ENCODE measurements around the gene WDFY1.

The WDFY1 gene

DNA sequence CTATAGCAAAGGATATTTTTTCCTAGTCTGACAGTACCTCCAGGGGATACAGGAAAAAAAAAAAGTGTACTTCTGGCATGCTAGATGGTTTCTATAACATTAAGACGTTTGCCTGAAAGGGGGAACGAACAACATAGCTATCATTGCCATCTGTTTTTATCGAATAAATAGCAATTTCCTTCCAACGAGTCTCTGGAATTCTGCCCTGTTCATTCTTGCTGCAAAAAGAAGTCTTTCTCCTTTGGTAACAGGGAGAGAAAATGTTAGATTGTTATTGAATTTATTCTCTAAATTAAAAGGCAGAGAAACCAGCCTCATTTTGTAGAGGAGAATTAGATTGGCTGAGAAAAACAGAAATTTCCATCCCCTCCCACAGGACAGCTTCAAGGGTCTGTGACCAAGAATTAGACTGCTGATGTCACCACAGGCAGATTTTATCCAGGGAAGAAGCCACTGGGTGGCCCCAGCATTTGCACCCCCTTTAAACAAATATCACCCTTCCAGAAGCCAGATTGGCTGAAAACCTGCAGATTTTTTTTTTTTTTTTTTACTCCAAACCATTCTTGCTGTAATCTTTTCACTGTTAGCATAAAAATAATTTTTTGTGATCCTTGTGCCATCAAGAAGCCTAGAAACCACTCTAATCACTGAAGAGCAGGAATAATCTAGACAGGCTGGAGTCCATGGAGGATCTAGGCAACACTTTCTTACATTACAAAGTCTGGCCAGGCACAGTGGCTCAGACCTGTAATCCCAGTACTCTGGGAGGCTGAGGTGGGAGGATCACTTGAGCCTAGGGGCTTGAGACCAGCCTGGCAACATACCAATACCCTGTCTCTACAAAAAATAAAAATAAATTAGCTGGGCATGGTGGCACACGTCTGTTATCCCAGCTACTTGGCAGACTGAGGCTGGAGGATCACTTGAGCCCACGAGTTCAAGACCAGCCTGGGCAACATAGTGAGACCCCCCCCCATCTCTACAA lies 12.0 kb downstream of the WDFY1 start:
- in situ Hi-C loops (cut with HindIII; ENCODE audit: low sequenced_read_pairs): no loop called here

DNA sequence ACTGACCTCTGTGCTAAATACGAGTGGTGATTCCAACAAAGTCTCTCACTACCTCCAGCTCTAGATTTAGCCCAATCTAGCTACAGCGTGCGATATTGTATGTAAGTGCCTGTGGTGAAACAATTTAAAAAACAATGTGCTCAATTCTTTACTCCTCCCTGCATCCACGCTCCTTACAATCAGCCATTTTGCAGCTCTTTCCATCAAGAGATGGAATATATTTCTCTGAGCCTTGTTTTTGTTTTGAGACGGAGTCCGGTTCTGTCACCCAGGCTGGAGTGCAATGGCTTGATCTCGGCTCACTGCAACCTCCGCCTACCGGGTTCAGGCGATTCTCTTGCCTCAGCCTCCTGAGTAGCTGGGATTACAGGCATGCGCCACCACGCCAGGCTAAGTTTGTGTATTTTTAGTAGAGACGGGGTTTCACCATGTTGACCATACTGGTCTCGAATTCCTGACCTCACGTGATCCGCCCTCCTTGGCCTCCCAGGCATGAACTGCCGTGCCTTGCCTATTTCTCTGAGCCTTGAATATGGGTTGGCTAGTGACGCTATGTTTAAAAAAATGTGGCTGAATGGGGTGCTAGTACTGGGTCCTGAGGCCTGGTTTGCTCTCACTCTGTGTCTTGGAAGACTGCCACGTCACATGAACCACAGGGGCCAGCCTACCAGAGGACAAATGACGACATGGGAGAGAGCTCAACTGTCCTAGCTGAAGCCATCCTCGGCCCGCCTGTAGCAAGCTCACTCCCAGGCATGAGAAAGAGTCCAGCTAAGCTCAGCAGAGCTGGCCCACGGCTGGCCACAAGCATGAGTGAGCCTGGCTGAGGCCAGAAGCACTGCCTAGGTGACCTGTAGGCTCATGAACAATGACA lies 14.8 kb downstream of the WDFY1 start:
- in situ Hi-C loops (cut with HindIII; ENCODE audit: low sequenced_read_pairs): no loop called here

DNA sequence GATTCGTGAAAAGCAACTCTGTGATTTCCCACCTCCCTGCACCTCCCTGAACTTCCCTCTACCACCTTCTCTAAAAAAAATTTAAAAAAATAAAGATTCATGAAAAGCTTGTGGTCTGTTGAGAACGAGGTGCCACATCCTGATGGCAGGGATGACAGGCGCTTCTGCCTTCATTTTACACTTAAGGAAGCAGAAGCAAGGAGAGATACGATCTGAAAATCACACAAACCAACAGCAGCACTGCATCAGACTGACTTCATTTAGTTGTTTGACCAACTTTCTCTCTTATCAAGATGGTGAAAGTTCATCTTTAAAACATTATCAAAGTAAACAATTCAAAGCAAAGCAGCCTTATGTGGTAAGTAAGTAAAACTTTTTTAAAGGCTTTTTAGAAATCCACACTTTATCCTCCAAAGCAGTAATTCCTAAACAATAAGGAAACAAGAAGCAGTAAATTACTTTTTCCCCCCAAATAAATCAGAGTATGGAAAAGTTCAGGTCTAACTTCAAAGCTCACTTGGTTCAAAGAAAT lies 15.5 kb downstream of the WDFY1 start:
- in situ Hi-C loops (cut with HindIII; ENCODE audit: low sequenced_read_pairs): no loop called here

DNA sequence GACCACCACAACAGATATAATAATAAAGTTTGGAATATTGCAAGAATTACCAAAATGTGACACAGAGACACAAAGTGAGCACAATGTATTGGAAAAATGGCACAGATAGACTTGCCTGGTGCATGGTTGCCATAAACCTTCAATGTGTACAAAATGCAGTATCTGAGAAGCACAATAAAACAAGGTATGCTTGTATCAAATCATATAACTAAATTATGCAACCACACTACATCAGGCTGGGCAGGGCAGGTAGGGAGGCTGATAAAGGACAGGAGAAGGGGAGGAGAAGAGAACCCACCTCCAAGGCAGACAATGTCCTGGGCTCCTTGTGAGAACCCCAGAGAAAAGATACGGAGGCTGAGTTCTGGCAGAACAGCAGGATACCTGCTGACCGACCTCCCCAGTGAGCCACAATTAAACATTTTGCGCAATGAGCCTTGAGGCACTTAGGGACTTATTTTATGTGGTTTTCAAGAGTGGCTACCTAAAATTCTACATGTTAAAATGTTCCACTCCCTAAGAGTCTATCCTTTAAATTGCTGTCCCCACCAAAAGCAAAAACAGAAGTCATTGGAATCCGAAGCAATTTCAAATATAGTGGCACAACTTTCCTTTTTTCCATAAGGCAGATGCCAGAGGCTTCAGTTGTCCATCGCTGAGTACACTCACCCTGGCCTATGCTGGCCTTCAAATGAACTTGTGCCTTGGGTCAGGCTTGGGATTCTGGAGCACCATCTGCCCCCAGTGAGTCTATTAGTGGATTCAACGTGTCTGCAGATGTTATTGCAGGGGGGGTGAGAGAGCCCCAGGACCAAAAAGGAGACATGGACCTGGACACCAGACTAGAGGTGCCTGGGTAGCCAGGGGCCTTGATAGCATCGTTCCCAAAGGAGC lies 16.8 kb downstream of the WDFY1 start:
- in situ Hi-C loops (cut with HindIII; ENCODE audit: low sequenced_read_pairs): no loop called here

DNA sequence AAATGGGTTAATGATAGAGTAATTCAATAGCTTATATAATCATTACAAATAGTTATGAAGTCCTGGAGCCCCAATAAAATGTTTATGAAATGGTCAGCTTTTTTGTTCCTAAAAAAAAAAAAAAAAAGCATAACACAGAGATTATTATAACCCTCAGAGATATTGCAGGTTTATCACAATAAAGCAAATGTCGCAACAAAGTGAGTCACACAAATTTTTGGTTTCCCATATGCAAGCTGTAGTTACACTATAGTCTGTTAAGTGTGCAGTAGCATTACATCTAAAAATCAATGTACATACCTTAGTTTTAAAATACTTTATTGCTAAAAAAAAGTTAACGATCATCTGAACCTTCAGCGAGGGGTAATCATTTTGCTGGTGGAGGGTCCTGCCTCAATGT lies 20.0 kb downstream of the WDFY1 start:
- in situ Hi-C loops (cut with HindIII; ENCODE audit: low sequenced_read_pairs): no loop called here

DNA sequence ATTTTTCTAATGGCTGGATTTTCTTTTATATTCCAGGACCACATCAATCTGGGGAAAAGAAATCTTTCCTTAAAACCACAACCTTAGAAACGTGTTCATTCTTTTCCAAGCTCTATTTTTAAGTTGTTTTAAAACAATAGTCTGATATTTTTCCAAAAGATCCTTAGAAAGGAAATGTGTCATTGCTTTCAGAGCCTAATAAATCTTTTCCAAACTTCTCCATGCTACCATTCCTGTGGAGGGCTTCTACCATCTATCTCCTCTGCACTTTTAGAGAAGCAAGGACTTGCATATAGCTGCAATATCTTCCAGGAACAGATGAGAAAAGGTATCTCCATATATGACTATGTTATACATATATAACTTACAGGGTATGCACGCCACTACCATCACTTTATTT lies 21.2 kb downstream of the WDFY1 start:
- in situ Hi-C loops (cut with HindIII; ENCODE audit: low sequenced_read_pairs): no loop called here

DNA sequence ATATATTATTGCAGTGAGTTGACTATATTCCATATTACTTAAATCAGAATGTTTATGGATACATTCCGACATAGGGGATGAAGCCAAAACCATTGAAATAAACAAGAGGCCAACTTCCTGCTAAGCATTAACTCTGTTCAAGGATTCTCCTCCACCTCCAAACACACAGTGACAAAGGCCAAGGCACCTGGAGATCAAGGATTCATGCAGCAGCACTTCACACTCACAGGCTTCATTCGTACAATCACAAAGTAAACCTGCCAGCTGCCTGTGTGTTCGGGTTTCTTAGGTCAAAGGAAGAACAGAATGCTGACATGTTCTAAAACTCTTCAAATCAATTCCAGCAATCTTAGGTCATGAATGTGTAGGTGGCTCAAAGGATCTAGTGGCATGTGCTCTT lies 22.8 kb downstream of the WDFY1 start:
- in situ Hi-C loops (cut with HindIII; ENCODE audit: low sequenced_read_pairs): no loop called here

DNA sequence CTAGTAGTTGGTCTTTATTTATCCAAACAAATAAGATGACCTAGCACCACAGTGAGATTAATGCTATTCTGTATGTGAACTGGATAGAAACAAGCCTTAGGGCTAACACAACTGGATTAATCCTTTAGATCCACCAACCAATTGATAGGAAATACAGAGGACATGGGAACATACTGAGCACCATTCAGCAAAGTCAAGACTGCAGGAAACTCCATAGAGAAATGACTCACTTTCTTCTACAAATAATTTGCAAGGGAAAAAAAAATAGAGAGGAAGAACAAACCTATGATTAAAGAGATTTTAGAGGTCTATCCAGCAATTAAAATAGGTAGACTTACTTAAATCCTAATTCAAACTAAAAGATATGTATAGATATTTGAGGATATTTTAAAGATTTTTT lies 23.9 kb downstream of the WDFY1 start:
- in situ Hi-C loops (cut with HindIII; ENCODE audit: low sequenced_read_pairs): no loop called here

DNA sequence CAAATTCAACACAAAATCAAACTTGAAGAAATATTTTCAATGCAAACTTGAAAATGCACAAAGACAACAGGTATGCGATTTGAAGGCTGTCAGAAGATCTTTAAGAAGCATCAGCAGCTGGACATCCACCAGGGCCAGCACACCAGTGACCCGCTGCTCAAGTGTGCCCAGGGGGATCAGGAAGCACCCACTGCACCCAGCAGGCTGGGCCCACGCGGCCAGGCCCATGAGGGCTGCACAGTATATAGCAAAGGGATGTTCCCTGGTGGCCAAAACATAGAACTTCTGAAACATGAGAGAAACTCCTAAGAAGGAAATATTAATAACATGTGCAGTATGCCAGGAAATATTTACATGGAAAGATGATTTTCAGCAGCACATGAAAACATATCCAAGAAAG lies 25.0 kb downstream of the WDFY1 start:
- in situ Hi-C loops (cut with HindIII; ENCODE audit: low sequenced_read_pairs): no loop called here

DNA sequence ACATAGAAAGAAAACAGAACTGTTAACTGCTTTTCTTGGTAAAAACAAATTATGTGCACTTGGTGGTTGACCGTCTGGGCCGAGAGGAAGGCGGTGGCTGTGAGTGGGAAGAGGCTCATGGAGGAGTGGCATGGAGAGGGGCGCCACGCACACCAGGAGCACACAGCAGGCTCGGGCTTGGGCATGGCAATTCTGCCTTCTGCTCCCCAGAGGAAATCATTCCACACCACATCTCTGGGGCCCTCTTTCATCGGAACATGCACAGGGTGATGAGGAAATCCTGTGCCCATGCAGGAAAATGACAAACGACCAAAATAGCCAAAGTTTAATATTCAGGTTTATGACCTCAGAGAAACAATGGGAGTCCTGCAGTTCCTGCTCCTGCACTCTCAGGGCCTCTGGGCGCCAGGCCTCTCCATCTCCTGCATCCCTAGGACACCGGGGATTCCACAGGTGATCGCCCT lies 26.4 kb downstream of the WDFY1 start:
- in situ Hi-C loops (cut with HindIII; ENCODE audit: low sequenced_read_pairs): no loop called here

DNA sequence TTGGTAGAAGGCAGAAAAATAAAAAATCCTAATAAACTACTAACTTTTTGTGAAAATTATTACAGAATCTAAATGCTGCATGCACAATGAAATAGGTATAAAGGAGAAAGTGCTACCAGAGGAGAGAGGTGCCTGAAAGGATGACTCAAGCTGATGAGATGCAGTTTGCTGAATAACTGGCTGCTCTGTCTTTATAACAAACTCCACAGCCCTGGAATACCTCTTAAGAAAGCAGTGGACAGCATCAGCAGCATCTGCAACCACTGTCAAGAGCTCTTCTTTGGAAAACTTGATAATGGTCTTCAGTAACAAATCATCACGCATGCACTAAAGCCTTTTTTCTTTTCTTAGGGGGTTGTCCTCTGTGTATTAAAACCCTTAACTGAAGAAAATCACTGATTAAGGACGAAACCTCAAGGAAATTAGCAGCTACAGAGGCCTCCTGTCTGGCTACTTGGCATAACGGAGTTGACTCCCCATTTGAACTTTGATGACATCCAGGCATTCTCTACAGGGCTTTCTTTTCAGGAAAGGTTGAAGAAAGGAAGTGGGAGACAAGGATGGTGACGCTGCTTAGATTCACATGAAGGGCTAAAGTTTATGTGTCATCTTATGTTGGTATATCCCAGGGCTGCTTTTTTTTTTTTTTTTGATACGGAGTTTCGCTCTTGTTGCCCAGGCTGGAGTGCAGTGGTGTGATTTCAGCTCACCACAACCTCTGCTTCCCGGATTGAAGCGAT lies 28.8 kb downstream of the WDFY1 start:
- in situ Hi-C loops (cut with HindIII; ENCODE audit: low sequenced_read_pairs): no loop called here

DNA sequence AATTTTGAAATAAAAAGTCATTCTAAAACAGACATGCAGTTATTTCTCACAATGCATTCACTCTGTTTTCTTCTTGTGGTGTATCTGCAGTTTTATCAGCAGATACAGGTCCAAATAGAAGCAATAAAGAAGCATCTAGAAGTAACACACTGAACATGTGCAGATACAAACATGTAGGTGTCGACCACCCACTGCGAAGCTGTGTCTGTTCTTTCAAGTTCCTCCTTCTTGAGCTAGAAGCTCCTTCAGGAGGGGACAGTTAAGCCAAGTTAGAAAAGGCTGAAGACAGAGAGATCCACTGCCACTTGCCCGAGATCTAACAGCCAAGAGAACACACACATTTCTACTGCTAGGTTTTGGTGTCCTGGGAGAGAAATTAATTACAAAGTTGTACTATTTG lies 30.1 kb downstream of the WDFY1 start:
- in situ Hi-C loops (cut with HindIII; ENCODE audit: low sequenced_read_pairs): no loop called here

DNA sequence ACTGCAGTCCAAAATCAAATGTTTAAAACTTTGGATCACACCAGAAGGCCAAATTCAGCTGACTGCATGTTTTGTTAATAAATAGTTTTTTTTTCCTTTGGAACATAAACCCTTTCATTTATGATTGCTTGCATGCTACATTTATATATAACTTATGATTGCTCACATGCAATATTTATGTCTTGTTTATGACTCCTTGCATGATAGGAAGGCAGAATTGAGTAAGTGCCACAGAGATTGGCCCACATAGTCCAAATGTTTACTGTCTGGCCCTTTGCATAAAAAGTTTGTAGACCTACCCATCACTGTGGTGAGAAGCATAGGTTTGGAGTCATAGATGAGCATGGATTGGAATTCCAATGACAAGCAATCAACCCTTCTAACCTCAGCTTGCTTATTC lies 30.8 kb downstream of the WDFY1 start:
- in situ Hi-C loops (cut with HindIII; ENCODE audit: low sequenced_read_pairs): no loop called here

DNA sequence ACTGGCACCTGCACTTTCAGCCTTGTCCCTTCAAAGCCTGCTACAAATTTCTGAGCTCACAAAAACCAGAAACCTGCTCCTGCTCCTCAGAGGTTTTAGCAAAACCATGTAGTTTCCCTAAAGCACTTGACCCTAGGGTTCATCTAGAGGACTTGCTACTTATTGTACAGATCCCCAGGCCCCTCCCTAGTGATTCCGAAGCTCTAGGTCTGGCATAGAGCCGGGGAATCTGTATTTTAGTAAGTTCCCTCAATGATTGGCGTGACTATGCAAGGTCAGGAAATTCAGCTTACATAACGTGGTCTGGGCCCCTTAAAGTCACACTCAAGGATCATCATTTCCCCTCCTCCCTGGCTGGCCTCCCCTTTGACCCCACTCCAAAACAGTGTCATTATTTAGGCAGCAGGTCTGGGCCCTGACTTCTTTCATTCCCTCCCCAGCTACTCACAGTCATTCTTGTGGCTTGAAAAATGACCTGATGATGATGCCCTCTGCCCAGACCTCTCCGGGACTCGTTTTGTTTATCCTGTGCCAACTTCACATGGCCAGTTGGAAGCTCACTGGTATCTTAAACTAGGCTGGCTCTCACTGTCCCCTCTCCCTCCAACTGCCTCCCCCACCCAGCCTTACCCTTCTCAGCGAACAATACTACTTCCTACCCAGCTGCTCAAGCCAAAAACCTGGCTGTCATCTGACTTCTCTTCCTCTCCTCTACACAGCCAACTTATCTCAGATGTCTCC lies 36.0 kb downstream of the WDFY1 start:
- in situ Hi-C loops (cut with HindIII; ENCODE audit: low sequenced_read_pairs): no loop called here

DNA sequence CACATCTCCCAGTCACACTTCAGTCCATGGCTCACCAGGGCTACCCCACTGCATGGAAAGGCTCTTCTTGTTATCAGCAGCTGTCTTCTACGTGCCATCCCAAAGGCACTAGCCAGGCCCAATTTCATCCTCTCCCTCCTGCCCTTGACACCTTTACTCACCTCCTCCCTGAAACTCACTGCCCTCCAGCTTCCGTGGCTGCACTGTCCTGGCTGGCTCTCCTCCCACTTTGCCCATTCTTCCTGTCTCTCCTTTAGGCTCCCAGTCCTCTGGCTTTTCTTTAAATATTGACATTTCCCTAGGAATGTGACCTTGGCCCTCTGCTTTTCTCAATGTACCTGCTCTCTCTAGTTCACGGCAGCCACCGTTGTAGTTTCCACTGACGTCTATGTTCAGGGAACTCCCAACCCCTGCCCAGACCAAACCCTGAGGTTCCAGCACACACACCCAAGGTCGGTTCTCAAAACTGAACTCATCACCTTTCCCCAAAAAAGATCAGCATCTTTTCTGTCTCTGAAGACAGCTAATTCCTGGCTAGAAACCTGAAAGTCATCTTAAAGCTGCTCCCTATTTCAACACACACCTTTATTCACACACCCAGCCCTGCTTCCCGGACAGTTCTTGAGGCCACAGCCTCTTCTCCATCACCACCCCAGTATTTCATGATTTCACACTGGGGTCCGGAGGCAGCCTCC lies 36.7 kb downstream of the WDFY1 start:
- in situ Hi-C loops (cut with HindIII; ENCODE audit: low sequenced_read_pairs): no loop called here

DNA sequence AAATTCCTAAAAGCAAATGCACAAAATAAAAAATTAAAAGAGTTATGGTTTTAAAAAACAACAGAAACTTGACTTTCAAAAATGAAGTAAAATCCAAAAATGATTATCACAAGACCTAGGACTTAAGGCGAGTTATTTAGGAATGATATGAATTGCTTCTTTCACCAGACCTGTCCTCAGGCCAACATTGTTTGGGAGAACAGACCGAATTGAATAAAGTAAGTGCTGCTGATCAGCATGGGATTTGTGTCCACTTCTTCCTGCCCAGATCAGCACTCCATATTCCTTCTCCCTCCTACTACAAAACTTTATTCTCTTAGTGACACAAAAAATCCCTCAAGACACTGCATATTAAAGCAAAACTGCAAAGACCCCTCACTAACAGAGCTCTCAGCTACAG lies 39.1 kb downstream of the WDFY1 start:
- in situ Hi-C loops (cut with HindIII; ENCODE audit: low sequenced_read_pairs): no loop called here

DNA sequence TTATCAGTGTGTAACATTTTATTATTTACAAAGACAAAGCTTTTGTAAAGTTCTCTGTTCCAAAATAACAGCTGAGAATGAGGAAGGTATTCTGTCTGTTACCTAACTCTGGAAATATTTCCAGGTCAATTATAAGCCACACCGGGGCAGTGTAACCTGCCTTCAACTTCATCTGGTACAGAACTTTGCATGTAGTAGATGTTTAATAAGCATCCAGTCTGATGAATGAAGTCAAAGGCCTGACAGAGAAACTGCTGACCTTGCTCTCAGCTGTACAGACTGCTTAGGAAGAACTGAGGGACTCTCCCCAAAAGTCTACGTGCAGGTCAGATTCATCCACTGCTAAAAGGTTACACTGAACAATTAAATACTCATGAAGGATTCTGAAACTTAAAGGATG lies 43.3 kb downstream of the WDFY1 start:
- in situ Hi-C loops (cut with HindIII; ENCODE audit: low sequenced_read_pairs): no loop called here

DNA sequence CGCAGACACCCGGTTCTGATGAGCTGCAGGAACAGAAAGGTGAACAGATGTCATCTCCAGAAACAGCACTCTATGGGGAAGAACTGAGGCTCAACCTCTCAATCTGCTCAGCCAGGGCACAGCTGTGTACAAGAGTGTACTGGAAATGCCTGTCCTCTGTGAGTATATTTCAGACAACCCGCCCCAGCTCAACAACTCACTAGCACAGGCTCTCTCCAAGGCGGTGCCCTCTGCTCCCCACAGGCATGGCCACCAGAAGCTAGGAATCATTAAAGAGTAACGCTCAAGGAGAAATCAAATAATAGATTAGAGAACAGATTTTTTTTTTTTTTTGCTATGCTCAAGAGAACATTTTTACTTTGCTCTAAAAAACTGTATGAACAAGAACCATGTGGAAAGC lies 43.8 kb downstream of the WDFY1 start:
- in situ Hi-C loops (cut with HindIII; ENCODE audit: low sequenced_read_pairs): no loop called here

DNA sequence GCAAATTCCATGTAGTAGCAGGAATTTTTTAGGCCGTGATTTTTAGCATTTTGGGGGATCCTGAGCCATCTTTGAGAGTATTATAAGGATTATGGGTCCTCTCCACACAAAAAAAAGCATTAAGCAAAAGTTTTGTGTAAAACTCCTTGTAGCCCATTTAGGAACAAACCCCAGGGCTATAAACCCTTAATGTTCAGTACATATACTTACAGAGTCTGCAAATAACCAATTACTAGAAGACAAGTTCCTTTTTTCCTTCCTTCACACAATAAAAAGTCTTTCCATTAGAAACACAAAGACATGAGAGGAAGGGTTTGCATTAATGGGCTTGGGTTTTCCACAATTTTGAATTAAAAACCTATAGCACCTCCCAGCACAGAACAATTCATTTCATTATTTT lies 44.6 kb downstream of the WDFY1 start:
- in situ Hi-C loops (cut with HindIII; ENCODE audit: low sequenced_read_pairs): no loop called here

Data from endothelial cell of hepatic sinusoid (primary cell).